Stimulated activated CD4-positive, alpha-beta T cell treated with anti-CD3 and anti-CD28 coated beads, Interleukin-15, amount 100 ng/mL, for 24 hours (primary cell): Measurements from ENCODE around the gene NINJ2.

Experiments used
- DNase-seq: peaks from one replicate; pipeline ENCODE4 v3.0.0-alpha.2; 2020

Gene NINJ2

GRCh38 chr12:544941-545635, 118.2 kb downstream of the NINJ2 start:
- DNase-seq: no peak

DNA sequence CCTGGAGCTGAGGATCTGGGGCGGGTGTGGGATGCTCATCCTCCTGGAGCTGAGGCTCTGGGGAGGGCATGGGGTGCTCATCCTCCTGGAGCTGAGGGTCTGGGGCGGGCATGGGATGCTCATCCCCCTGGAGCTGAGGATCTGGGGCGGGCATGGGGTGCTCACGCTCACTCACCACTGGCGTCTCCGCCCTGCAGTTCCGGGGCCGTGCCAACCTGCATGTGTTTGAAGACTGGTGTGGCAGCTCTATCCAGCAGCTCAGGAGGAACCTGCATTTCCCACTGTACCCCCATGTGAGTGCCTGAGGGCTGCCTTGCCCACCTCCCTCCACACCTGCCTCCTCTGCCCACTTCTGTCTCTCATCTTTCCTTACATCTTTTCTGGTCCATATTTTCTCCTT, 119.1 kb downstream of the NINJ2 start:
- no peak for DNase-seq

GRCh38 chr12:543114-543451, 120.2 kb downstream of the NINJ2 start:
- no peak for DNase-seq

- DNase-seq: no peak
Observed at GRCh38 chr12:542395-543113, 120.7 kb downstream of the NINJ2 start.

- no peak for DNase-seq
Observed at GRCh38 chr12:541676-542324, 121.4 kb downstream of the NINJ2 start.

DNA sequence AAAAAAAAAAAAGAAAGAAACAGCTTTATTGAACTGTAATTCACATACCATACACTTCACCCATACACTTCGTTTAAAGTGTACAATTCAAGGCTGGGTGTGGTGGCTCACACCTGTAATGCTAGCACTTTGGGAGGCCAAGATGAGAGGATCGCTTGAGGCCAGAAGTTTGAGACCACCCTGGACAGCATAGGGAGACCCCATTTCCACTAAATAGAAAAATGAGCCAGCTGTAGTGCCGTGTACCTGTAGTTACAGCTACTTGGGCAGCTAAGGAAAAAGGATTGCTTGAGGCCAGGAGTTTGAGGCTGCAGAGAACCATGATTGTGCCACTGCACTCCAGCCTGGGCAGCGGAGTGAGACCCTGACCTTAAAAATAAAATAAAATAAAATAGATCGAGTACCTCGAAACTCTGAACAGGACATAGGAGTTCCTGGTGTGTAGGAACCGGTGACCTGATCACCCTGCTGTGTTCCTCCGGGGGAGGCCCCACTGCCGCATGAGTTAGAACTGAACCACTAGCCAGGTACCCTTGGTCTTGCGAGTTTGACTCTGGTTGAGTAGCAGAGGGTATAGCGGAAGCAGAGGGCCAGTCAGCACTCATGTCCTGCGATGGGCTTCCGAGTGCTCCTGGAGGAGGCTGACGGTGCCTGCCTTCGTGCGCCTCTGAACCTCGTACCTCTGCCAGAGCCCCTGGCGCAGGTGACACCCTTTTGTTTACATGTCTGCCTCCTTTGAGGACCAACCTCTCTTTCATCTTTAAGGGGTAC, 123.5 kb downstream of the NINJ2 start:
- DNase-seq: no peak

DNA sequence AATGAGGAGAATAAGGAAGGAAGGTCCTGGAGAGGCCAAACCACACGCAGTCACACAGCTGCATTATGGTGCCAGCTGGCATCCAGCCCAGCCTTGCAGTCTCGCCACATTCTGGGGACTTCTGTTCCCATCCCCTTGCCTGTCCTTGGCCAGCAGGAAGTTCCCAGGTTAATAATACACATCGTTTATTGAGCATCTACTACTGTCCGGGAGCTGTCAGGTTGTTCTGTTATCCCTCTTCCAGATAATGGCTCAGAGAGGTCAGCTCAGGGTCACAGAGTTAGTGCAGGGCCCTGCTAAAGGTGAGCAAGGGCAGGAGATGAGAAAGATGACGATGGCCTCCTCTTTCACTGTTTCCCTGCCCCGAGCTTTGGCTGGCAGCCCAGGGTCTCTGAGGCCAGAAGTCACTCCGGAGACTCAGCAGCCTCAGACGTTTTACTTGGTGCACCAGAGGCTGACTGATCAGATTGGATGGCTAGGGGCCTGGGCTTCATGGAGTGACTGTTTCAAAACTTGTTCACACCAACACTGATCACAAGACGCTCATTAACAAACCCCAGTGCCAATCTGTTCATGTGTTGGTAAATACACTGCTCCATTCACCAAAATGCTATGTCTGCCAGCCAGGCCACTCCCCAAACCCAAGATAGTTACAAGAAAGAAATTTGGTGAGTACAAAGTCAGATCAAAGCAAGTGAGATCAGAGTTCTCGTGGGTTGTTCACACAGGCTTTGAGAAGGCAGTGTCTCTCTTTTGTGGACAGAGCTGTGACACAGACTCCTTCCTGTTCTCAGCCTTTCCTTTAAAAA, 124.3 kb downstream of the NINJ2 start:
- DNase-seq: no peak

- no peak for DNase-seq
Observed at GRCh38 chr12:537772-538171, 125.5 kb downstream of the NINJ2 start.

DNA sequence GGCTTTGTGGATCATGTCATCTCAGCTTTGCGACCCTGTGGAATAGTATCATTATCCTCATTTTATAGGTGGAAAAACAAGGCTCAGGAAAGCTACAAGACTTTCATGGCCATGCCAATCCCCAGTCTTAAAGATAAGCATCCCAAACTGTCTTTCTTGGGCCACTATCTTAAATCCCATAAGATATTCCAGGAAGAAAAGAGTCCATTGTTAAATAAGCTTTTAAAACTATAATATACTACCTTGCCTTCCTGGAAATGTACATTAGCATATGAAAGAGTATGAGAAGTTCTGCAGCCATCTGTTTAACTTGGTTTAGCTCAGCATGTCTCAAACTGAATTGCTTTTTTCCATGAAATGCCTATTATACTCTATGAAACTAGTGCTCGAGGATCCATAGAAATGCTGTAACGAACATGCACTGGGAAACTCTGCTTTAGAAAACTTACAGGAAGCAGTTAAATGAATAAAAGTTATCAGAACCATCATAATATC, 126.4 kb downstream of the NINJ2 start:
- DNase-seq: no peak

GRCh38 chr12:535396-535795, 127.8 kb downstream of the NINJ2 start:
- no peak for DNase-seq

GRCh38 chr12:534216-534615, 129.0 kb downstream of the NINJ2 start:
- DNase-seq: no peak

- DNase-seq: no peak
Observed at GRCh38 chr12:533718-534117, 129.5 kb downstream of the NINJ2 start.

DNA sequence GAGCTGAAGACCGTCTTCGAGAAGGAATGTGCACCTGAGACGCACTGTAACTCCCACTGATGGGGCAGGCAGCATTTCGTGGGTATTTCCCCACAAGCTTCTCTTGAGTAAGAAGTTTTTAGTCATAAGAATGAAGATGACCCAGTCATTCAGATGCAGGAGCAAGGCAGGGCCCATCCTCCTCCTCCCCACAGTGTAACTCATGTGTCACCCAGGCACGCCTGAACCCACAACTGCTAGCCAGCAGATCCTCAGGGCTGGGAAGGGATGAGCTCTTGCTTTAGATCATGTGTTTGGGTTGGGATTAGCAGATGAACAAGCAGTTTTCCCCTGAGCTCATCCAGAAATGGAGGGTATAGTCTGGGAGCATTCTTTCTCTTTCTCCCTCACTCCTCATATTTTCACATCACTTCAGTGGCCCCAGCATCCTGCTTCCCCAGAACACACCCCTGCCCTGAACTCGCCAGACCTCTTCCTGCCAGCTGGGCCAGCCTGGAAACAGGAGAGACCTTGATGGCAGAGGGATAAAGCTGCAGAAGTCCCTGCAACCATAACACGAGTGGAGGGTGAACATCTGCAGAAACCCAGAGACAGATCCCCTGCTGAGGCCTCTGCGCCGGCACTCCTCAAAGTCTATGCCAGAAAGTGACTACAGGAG, 130.2 kb downstream of the NINJ2 start:
- DNase-seq: no peak

GRCh38 chr12:531951-532585, 131.2 kb downstream of the NINJ2 start:
- no peak for DNase-seq

GRCh38 chr12:530821-531220, 132.4 kb downstream of the NINJ2 start:
- DNase-seq: no peak

DNA sequence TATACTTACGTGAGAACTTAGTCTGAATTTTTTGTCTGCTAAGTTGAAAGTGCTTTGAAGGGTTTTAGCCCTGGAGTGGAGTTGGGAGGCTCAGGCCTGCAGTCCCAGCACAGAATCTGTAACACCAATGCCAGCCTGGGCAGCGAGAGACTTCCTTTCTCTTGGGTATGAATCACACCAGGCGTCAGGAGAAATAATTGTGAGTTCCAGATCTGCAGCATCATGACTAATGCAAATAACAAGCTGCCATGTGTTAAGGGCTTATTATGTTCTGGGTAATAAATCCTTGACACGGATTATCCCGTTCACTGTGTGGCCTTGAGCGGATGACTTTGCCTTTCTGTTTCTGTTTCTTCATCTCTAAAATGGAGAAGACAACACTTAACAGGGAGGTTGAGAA, 132.9 kb downstream of the NINJ2 start:
- DNase-seq: no peak

GRCh38 chr12:527729-528128, 135.5 kb downstream of the NINJ2 start:
- no peak for DNase-seq

GRCh38 chr12:527241-527640, 136.0 kb downstream of the NINJ2 start:
- DNase-seq: no peak

GRCh38 chr12:526089-526488, 137.2 kb downstream of the NINJ2 start:
- no peak for DNase-seq

GRCh38 chr12:524167-524951, 138.9 kb downstream of the NINJ2 start:
- no peak for DNase-seq
